ENCODE measurements around the gene PP2D1. TPM values are rescaled to one million over a fixed set of nuclear protein-coding genes. Genes with fewer than 3 reads are reported as not detected.

Gene PP2D1
- polyA plus RNA-seq (2013, experiment 1 of 2), result not detected
- polyA plus RNA-seq (2013, experiment 2 of 2), result not detected

GRCh38 chr3:20012164-20012563 is at the start of gene PP2D1:
PP2D1 (minus strand) TSS chr3:20012264; CDS start chr3:20012072, 192 bp downstream.
- Histone ChIP-seq H2BK120ac (ENCODE audit: low read depth, low read length) (no peak within 1 kb of the TSS), H3K18ac (ENCODE audit: low read length) (no peak within 1 kb of the TSS), H3K4me1 (ENCODE audit: control insufficient read depth in 2 of 2, insufficient read depth in 1 of 2, low read depth in 1 of 2, low read length in 2 of 2) (no peaks in the 10 kb centered on the region), H3K23ac (ENCODE audit: low read depth, low read length, poor library complexity) (no peak within 1 kb of the TSS), H3K9ac (ENCODE audit: low read depth, low read length, poor library complexity) (no peak within 1 kb of the TSS), H3K27me3 (ENCODE audit: control insufficient read depth in 3 of 3, insufficient read depth in 3 of 3, low read depth in 1 of 3, low read length in 3 of 3) (no peaks in the 10 kb centered on the region), H2BK5ac (ENCODE audit: low read length) (no peak within 1 kb of the TSS), H2AFZ (ENCODE audit: low read length) (no peak within 1 kb of the TSS), H3K27ac (replicated peaks; ENCODE audit: low read length) (no peak within 1 kb of the TSS), H2BK12ac (ENCODE audit: low read length) (no peak within 1 kb of the TSS), H3K4me3 (ENCODE audit: low read length in 2 of 2) (no peak within 1 kb of the TSS), H3K14ac (ENCODE audit: low read length) (no peak within 1 kb of the TSS), H4K91ac (ENCODE audit: low read depth, low read length, poor library complexity) (no peak within 1 kb of the TSS), H3K79me1 (ENCODE audit: low read depth, low read length) (no peaks in the 10 kb centered on the region), H3K4me2 (ENCODE audit: insufficient read depth, low read length, poor library complexity, severe bottlenecking) (no peak within 1 kb of the TSS), H2BK15ac (ENCODE audit: low read length) (no peak within 1 kb of the TSS), H3K9me3 (replicated peaks in 1 of 2; ENCODE audit: control insufficient read depth in 2 of 2, insufficient read depth in 1 of 2, low read depth in 1 of 2, low read length in 2 of 2) (no peaks in the 10 kb centered on the region), H2AK5ac (ENCODE audit: low read depth, low read length) (no peak within 1 kb of the TSS), H4K8ac (ENCODE audit: low read depth, low read length) (no peak within 1 kb of the TSS), H3K4ac (ENCODE audit: low read length) (no peak within 1 kb of the TSS), H3K36me3 (replicated peaks in 1 of 2; ENCODE audit: control insufficient read depth in 2 of 2, insufficient read depth in 2 of 2, low read length in 2 of 2) (no peaks in the 10 kb centered on the region)
- WGBS, 2 donors (ENCODE audit: extremely low coverage in 2 of 2, insufficient read length in 2 of 2, insufficient replicate concordance in 1 of 2), result no CpG with 5 or more reads among the region's 4 CpGs
- no peak for DNase-seq (ENCODE audit: low spot score)

GRCh38 chr3:20060974-20061685 is 49.1 kb upstream of the PP2D1 start:
- no peaks in the 10 kb centered on the region for H3K79me1 ChIP-seq (ENCODE audit: low read depth, low read length)
- no peak overlapping the region for H2BK12ac ChIP-seq (ENCODE audit: low read length)
- no peaks in the 10 kb centered on the region for H3K27me3 ChIP-seq (ENCODE audit: control insufficient read depth in 3 of 3, insufficient read depth in 3 of 3, low read depth in 1 of 3, low read length in 3 of 3)
- H2BK15ac ChIP-seq (ENCODE audit: low read length), result no peak overlapping the region
- H3K14ac ChIP-seq (ENCODE audit: low read length), result no peak overlapping the region
- WGBS, 2 donors (ENCODE audit: extremely low coverage in 2 of 2, insufficient read length in 2 of 2, insufficient replicate concordance in 1 of 2), result no CpG with 5 or more reads among the region's 4 CpGs
- H3K36me3 ChIP-seq (replicated peaks in 1 of 2; ENCODE audit: control insufficient read depth in 2 of 2, insufficient read depth in 2 of 2, low read length in 2 of 2), result no peaks in the 10 kb centered on the region
- no peak for DNase-seq (ENCODE audit: low spot score)
- H3K23ac ChIP-seq (ENCODE audit: low read depth, low read length, poor library complexity), result no peak overlapping the region
- H3K4me2 ChIP-seq (ENCODE audit: insufficient read depth, low read length, poor library complexity, severe bottlenecking), result no peak overlapping the region
- no peak overlapping the region for H2AFZ ChIP-seq (ENCODE audit: low read length)
- no peak overlapping the region for H3K9ac ChIP-seq (ENCODE audit: low read depth, low read length, poor library complexity)
- H3K4me3 ChIP-seq (ENCODE audit: low read length in 2 of 2), result no peak overlapping the region
- H3K4me1 ChIP-seq (ENCODE audit: control insufficient read depth in 2 of 2, insufficient read depth in 1 of 2, low read depth in 1 of 2, low read length in 2 of 2), result peaks cover 0 to 8% of the 10 kb centered on the region in 2 donors
- H3K9me3 ChIP-seq (replicated peaks in 1 of 2; ENCODE audit: control insufficient read depth in 2 of 2, insufficient read depth in 1 of 2, low read depth in 1 of 2, low read length in 2 of 2), result no peaks in the 10 kb centered on the region
- no peak overlapping the region for H4K8ac ChIP-seq (ENCODE audit: low read depth, low read length)
- H2BK5ac ChIP-seq (ENCODE audit: low read length), result no peak overlapping the region
- no peak overlapping the region for H3K18ac ChIP-seq (ENCODE audit: low read length)
- H2AK5ac ChIP-seq (ENCODE audit: low read depth, low read length), result no peak overlapping the region
- no peak overlapping the region for H2BK120ac ChIP-seq (ENCODE audit: low read depth, low read length)
- no peak overlapping the region for H3K27ac ChIP-seq (replicated peaks; ENCODE audit: low read length)
- no peak overlapping the region for H4K91ac ChIP-seq (ENCODE audit: low read depth, low read length, poor library complexity)
- H3K4ac ChIP-seq (ENCODE audit: low read length), result no peak overlapping the region

- Histone ChIP-seq H2AFZ (ENCODE audit: low read length) (no peak overlapping the region), H3K4me3 (ENCODE audit: low read length in 2 of 2) (no peak overlapping the region), H2BK15ac (ENCODE audit: low read length) (no peak overlapping the region), H3K9ac (ENCODE audit: low read depth, low read length, poor library complexity) (no peak overlapping the region), H2BK12ac (ENCODE audit: low read length) (no peak overlapping the region), H2BK5ac (ENCODE audit: low read length) (no peak overlapping the region), H3K36me3 (replicated peaks in 1 of 2; ENCODE audit: control insufficient read depth in 2 of 2, insufficient read depth in 2 of 2, low read length in 2 of 2) (no peaks in the 10 kb centered on the region), H3K23ac (ENCODE audit: low read depth, low read length, poor library complexity) (no peak overlapping the region), H3K79me1 (ENCODE audit: low read depth, low read length) (peaks cover 2% of the 10 kb centered on the region), H4K8ac (ENCODE audit: low read depth, low read length) (no peak overlapping the region), H2BK120ac (ENCODE audit: low read depth, low read length) (no peak overlapping the region), H3K27me3 (ENCODE audit: control insufficient read depth in 3 of 3, insufficient read depth in 3 of 3, low read depth in 1 of 3, low read length in 3 of 3) (no peaks in the 10 kb centered on the region), H3K18ac (ENCODE audit: low read length) (no peak overlapping the region), H3K4me2 (ENCODE audit: insufficient read depth, low read length, poor library complexity, severe bottlenecking) (no peak overlapping the region), H3K4me1 (ENCODE audit: control insufficient read depth in 2 of 2, insufficient read depth in 1 of 2, low read depth in 1 of 2, low read length in 2 of 2) (peaks cover 0 to 4% of the 10 kb centered on the region in 2 donors), H4K91ac (ENCODE audit: low read depth, low read length, poor library complexity) (no peak overlapping the region), H3K4ac (ENCODE audit: low read length) (no peak overlapping the region), H3K14ac (ENCODE audit: low read length) (no peak overlapping the region), H3K9me3 (replicated peaks in 1 of 2; ENCODE audit: control insufficient read depth in 2 of 2, insufficient read depth in 1 of 2, low read depth in 1 of 2, low read length in 2 of 2) (no peaks in the 10 kb centered on the region), H3K27ac (replicated peaks; ENCODE audit: low read length) (no peak overlapping the region), H2AK5ac (ENCODE audit: low read depth, low read length) (no peak overlapping the region)
- DNase-seq (ENCODE audit: low spot score), result no peak
- WGBS, 2 donors (ENCODE audit: extremely low coverage in 2 of 2, insufficient read length in 2 of 2, insufficient replicate concordance in 1 of 2), result no CpG with 5 or more reads among the region's 3 CpGs
These were observed 47.9 kb upstream of the PP2D1 start for GRCh38 chr3:20059929-20060328.

- H3K4ac ChIP-seq (ENCODE audit: low read length), result no peak overlapping the region
- no peak overlapping the region for H3K4me3 ChIP-seq (ENCODE audit: low read length in 2 of 2)
- no peak overlapping the region for H4K8ac ChIP-seq (ENCODE audit: low read depth, low read length)
- no peaks in the 10 kb centered on the region for H3K27me3 ChIP-seq (ENCODE audit: control insufficient read depth in 3 of 3, insufficient read depth in 3 of 3, low read depth in 1 of 3, low read length in 3 of 3)
- H3K23ac ChIP-seq (ENCODE audit: low read depth, low read length, poor library complexity), result no peak overlapping the region
- H3K27ac ChIP-seq (replicated peaks; ENCODE audit: low read length), result no peak overlapping the region
- no peak overlapping the region for H2BK12ac ChIP-seq (ENCODE audit: low read length)
- H2BK120ac ChIP-seq (ENCODE audit: low read depth, low read length), result no peak overlapping the region
- peaks cover 0 to 2% of the 10 kb centered on the region in 2 donors for H3K4me1 ChIP-seq (ENCODE audit: control insufficient read depth in 2 of 2, insufficient read depth in 1 of 2, low read depth in 1 of 2, low read length in 2 of 2)
- no peaks in the 10 kb centered on the region for H3K9me3 ChIP-seq (replicated peaks in 1 of 2; ENCODE audit: control insufficient read depth in 2 of 2, insufficient read depth in 1 of 2, low read depth in 1 of 2, low read length in 2 of 2)
- no peak overlapping the region for H3K14ac ChIP-seq (ENCODE audit: low read length)
- H3K9ac ChIP-seq (ENCODE audit: low read depth, low read length, poor library complexity), result no peak overlapping the region
- no peak overlapping the region for H3K18ac ChIP-seq (ENCODE audit: low read length)
- H4K91ac ChIP-seq (ENCODE audit: low read depth, low read length, poor library complexity), result no peak overlapping the region
- H2BK5ac ChIP-seq (ENCODE audit: low read length), result no peak overlapping the region
- WGBS, 2 donors (ENCODE audit: extremely low coverage in 2 of 2, insufficient read length in 2 of 2, insufficient replicate concordance in 1 of 2), result no CpG with 5 or more reads among the region's 2 CpGs
- peaks cover 2% of the 10 kb centered on the region for H3K79me1 ChIP-seq (ENCODE audit: low read depth, low read length)
- no peak overlapping the region for H2AK5ac ChIP-seq (ENCODE audit: low read depth, low read length)
- no peak for DNase-seq (ENCODE audit: low spot score)
- no peak overlapping the region for H2BK15ac ChIP-seq (ENCODE audit: low read length)
- H3K4me2 ChIP-seq (ENCODE audit: insufficient read depth, low read length, poor library complexity, severe bottlenecking), result no peak overlapping the region
- no peaks in the 10 kb centered on the region for H3K36me3 ChIP-seq (replicated peaks in 1 of 2; ENCODE audit: control insufficient read depth in 2 of 2, insufficient read depth in 2 of 2, low read length in 2 of 2)
- no peak overlapping the region for H2AFZ ChIP-seq (ENCODE audit: low read length)
These were observed 45.6 kb upstream of the PP2D1 start for GRCh38 chr3:20057612-20058180.
